Measurements from ENCODE around the gene SMYD3.

DNA sequence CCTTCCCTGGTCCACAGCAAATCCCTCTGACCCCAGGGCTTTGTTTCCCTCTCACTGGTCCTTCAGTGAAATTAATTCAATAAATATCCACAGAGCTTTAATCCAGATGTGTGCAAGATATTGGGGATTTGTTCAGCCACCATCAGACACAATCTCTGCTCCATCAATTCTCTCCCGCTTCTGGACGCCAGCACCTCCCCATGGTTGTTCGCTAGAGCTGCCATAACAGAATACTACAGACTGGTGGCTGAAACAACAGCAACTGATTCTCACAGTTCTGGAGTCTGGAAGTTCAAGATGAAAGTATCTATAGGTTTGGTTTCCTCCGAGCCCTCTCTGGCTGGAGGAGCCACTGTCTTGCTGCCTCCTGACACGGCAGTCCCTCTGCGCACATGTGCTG is 303.9 kb downstream of the SMYD3 start:
- TF ChIP-seq, protein P1, sequence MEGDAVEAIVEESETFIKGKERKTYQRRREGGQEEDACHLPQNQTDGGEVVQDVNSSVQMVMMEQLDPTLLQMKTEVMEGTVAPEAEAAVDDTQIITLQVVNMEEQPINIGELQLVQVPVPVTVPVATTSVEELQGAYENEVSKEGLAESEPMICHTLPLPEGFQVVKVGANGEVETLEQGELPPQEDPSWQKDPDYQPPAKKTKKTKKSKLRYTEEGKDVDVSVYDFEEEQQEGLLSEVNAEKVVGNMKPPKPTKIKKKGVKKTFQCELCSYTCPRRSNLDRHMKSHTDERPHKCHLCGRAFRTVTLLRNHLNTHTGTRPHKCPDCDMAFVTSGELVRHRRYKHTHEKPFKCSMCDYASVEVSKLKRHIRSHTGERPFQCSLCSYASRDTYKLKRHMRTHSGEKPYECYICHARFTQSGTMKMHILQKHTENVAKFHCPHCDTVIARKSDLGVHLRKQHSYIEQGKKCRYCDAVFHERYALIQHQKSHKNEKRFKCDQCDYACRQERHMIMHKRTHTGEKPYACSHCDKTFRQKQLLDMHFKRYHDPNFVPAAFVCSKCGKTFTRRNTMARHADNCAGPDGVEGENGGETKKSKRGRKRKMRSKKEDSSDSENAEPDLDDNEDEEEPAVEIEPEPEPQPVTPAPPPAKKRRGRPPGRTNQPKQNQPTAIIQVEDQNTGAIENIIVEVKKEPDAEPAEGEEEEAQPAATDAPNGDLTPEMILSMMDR (IDR thresholded peaks at IDR 0.05; ENCODE audit: poor library complexity), result no peak
- no peak for TF ChIP-seq EZH2 (IDR thresholded peaks at IDR 0.05; ENCODE audit: borderline replicate concordance)

Measured in hepatocyte (in vitro differentiated cells).